GM23248 (cell line): Measurements from ENCODE around the gene CLTB. TPM values are rescaled to one million over a fixed set of nuclear protein-coding genes. Genes with fewer than 3 reads are reported as not detected.
A peak's percentile ranks its signal among the peaks of the same experiment; 100 is the strongest.
"Not testable (repeated sequence)": the region's sequence is repeated elsewhere in the genome, so short reads cannot be mapped to it uniquely, and the experiment has no call there.

Experiments
- DNase-seq: peaks from one replicate; pipeline ENCODE4 v3.0.0-alpha.2; 2015
- H2AFZ ChIP-seq: fragments of 200-600 bp; sonication (generic); 2 replicates; pipeline ENCODE4 v1.6.1; 2016; ENCODE audit warnings: antibody characterized with exemption
- H3F3A ChIP-seq: fragments of 200-600 bp; sonication (generic); 2 replicates; pipeline ENCODE4 v1.6.1; 2016; ENCODE audit warnings: mild to moderate bottlenecking, antibody characterized with exemption, mixed run types; ENCODE audit not compliant: insufficient read depth
- H3K27ac ChIP-seq: fragments of 200-600 bp; sonication (generic); 2 replicates; pipeline ENCODE4 v1.5.1; 2016; ENCODE audit warnings: mild to moderate bottlenecking
- H3K27me3 ChIP-seq: fragments of 200-600 bp; sonication (generic); replicated peaks from 2 replicates; pipeline ENCODE4 v1.6.1; 2016; ENCODE audit warnings: mild to moderate bottlenecking; ENCODE audit not compliant: insufficient read depth
- H3K36me3 ChIP-seq: fragments of 200-600 bp; sonication (generic); 2 replicates; pipeline ENCODE4 v1.6.1; 2016; ENCODE audit warnings: low read depth, mild to moderate bottlenecking
- H3K4me1 ChIP-seq: fragments of 200-600 bp; sonication (generic); 2 replicates; pipeline ENCODE4 v1.6.1; 2016; ENCODE audit warnings: mild to moderate bottlenecking; ENCODE audit not compliant: insufficient read depth
- H3K4me2 ChIP-seq: fragments of 200-600 bp; sonication (generic); one replicate; pipeline ENCODE4 v1.6.1; 2016; ENCODE audit warnings: mild to moderate bottlenecking; ENCODE audit not compliant: unreplicated experiment
- H3K4me3 ChIP-seq: fragments of 200-600 bp; sonication (generic); 2 replicates; pipeline ENCODE4 v1.5.1; 2016; ENCODE audit warnings: mild to moderate bottlenecking
- H3K79me2 ChIP-seq: fragments of 200-600 bp; sonication (generic); 2 replicates; pipeline ENCODE4 v1.6.1; 2016; ENCODE audit warnings: mild to moderate bottlenecking; ENCODE audit not compliant: insufficient read depth
- H3K9ac ChIP-seq: fragments of 200-600 bp; sonication (generic); 2 replicates; pipeline ENCODE4 v1.6.1; 2016; ENCODE audit warnings: mild to moderate bottlenecking
- H3K9me2 ChIP-seq: fragments of 200-600 bp; sonication (generic); 2 replicates; pipeline ENCODE4 v1.6.1; 2016; ENCODE audit warnings: mixed run types, mild to moderate bottlenecking, moderate library complexity; ENCODE audit not compliant: insufficient read depth
- H3K9me3 ChIP-seq: fragments of 200-600 bp; sonication (generic); one replicate; pipeline ENCODE4 v1.6.1; 2017; ENCODE audit warnings: low read depth
- H4K20me1 ChIP-seq: fragments of 200-600 bp; sonication (generic); 2 replicates; pipeline ENCODE4 v1.6.0; 2016; ENCODE audit not compliant: insufficient read depth
- EZH2 ChIP-seq: fragments of 200-600 bp; sonication (generic); IDR thresholded peaks from 2 replicates; pipeline ENCODE4 v1.6.1; 2018; ENCODE audit warnings: antibody characterized with exemption, mild to moderate bottlenecking; ENCODE audit not compliant: insufficient read depth, poor library complexity, severe bottlenecking
- EZH2phosphoT487 ChIP-seq: fragments of 200-600 bp; sonication (generic); IDR thresholded peaks from 2 replicates; pipeline ENCODE4 v1.6.1; 2018; ENCODE audit warnings: antibody characterized with exemption, moderate library complexity, mild to moderate bottlenecking, low read depth; ENCODE audit not compliant: insufficient read depth
- WGBS, 2 experiments: methylation state at CpG; one replicate each; pipeline ENCODE4 v1.1.6; 2015 to 2017; ENCODE audit warnings: low lambda C conversion rate in 2 of 2, low coverage in 1 of 2; ENCODE audit errors: missing lambda C conversion rate in 2 of 2; 5-methylcytosine and 5-hydroxymethylcytosine counted together
- in situ Hi-C: fragments of 300-500 bp; cut with MboI; formaldehyde crosslinking; loops from 2 replicates; pipeline ENCODE4 v1.15.0; 2020
- polyA plus RNA-seq: library from polyadenylated mRNA; unstranded; fragments of >200 nt; fragmentation: Nextera tagmentation; extraction: Ambion mirVana; gene quantifications from 2 replicates; pipeline ENCODE4 v1.2.1, GENCODE V29; 2016
- total RNA-seq: library from RNA; depleted of rRNA; stranded (reverse); fragments of >200 nt; shearing (Covaris generic); gene quantifications from 2 replicates; pipeline ENCODE4 v1.2.3, GENCODE V29; 2014

The CLTB gene
- total and polyA plus RNA-seq, 2 experiments from 2014 or later: 128 to 130 TPM

DNA sequence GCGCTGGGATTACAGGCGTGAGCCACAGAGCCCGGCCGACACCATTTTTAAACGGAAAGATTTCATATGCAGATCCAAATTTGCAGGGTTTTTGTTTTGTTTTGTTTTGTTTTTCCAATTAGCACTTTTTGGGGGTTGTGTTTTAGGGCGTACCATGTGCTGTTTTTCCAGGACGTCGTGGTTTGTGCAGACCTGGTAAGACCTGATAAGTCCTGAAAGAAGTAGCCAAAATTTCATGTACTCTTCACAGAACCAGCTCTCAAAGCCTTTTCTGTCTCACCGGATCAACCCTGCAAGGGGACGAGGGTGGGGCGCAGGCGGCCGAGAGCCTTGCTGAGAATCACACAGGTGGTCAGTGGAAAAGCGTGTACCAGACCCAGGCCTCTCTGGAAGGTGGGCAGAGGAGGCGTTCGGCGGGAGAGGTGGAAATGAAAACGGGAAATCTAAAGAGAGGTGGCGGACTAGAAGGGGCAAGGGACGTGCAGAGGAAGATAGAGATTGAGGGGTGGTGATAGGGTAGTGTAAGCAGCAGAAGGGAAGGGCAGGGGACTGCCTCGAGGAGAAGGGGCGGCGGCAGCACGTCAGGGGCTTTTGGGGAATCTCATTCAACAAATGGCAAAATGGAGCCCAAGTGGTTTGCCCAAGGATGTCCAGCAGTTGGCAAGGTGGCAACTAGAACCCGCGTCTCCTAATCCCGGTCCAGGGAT lies 30.7 kb upstream of the CLTB start:
- TF ChIP-seq EZH2 (no peak), EZH2phosphoT487 (no peak)
- H3F3A ChIP-seq: peaks cover 8% of the 10 kb centered on the region
- peaks cover 3% of the 10 kb centered on the region; the same call in 1 of the 2 replicates for H4K20me1 ChIP-seq
- WGBS, 2 experiments: 12 to 14% methylated on average over 27 of the region's 27 CpGs
- no peaks in the 10 kb centered on the region for H3K9me2 ChIP-seq
- H3K9me3 ChIP-seq: no peaks in the 10 kb centered on the region
- peaks cover 18% of the 10 kb centered on the region for H3K4me1 ChIP-seq
- peak overlapping the region; percentile 91 for H2AFZ ChIP-seq
- H3K4me2 ChIP-seq: peak overlapping the region; percentile 96
- in situ Hi-C loops: no loop called here
- H3K27ac ChIP-seq: peak overlapping the region; percentile 76
- H3K4me3 ChIP-seq: peak overlapping the region; percentile 98
- no peaks in the 10 kb centered on the region for H3K27me3 ChIP-seq
- H3K36me3 ChIP-seq: no peaks in the 10 kb centered on the region
- peak; percentile 28 for DNase-seq
- peak overlapping the region; percentile 99 for H3K9ac ChIP-seq
- H3K79me2 ChIP-seq: peaks cover 37% of the 10 kb centered on the region

DNA sequence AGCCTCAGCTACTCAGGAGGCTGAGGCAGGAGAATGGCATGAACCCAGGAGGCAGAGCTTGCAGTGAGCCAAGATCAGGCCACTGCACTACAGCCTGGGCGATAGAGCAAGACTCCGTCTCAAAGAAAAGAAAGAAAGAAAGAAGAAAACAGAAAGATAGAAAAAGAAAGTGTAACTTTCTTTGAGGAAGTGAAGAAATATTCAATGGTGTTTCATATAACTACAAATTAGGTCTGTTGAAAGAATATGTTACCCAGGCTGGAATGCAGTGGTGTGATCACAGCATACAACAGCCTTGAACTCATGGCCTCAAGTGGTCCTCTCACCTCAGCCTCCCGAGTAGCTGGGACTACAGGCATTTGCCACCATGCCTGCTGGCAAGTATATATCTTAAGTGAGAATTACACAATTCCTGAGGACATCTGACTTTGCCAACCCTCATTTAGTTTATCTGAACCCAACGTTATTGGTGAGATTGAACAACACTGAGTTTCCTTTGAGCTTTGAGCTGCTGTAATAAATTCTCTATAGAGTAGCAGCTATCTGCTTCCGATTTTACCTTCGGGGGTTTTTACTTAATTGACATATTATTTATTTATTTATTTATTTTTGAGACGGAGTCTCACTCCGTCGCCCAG lies 29.8 kb upstream of the CLTB start:
- 88 to 91% methylated on average over 9 of the region's 9 CpGs for WGBS, 2 experiments
- Histone ChIP-seq H3K4me3 (no peak overlapping the region), H3K4me1 (peaks cover 18% of the 10 kb centered on the region), H3K27ac (no peak overlapping the region), H3K79me2 (peaks cover 29% of the 10 kb centered on the region), H2AFZ (no peak overlapping the region), H3K9ac (no peak overlapping the region), H4K20me1 (peaks cover 3% of the 10 kb centered on the region; the same call in 1 of the 2 replicates), H3K4me2 (no peak overlapping the region), H3K36me3 (no peaks in the 10 kb centered on the region), H3K9me2 (no peaks in the 10 kb centered on the region), H3F3A (peaks cover 8% of the 10 kb centered on the region), H3K9me3 (no peaks in the 10 kb centered on the region), H3K27me3 (no peaks in the 10 kb centered on the region)
- TF ChIP-seq EZH2 (no peak), EZH2phosphoT487 (no peak)
- no peak for DNase-seq
- in situ Hi-C loops: no loop called here

DNA sequence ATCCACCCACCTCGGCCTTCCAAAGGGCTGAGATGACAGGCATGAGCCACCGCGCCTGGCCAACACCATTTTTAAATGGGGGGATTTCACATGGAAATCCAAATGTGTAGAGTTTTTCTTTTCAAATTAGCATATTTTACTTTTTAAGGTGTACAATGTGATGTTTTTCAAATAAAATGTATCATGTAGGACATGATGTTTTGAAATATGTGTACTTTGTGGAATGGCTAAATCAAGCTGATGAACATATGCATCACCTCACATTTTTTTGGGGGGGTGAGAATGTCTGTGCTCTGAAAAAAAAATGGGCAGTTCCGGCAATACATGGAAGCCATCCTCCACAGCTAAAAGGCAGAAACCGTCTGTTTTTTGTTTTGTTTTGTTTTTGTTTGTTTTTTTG lies 28.4 kb upstream of the CLTB start:
- Histone ChIP-seq H3K4me2 (no peak overlapping the region), H3K9me3 (no peaks in the 10 kb centered on the region), H2AFZ (no peak overlapping the region), H3K9ac (no peak overlapping the region), H3K79me2 (peaks cover 15% of the 10 kb centered on the region), H3K27ac (no peak overlapping the region), H3F3A (peaks cover 8% of the 10 kb centered on the region), H3K4me3 (no peak overlapping the region), H3K27me3 (no peaks in the 10 kb centered on the region), H4K20me1 (no peaks in the 10 kb centered on the region), H3K4me1 (peaks cover 14% of the 10 kb centered on the region), H3K9me2 (no peaks in the 10 kb centered on the region), H3K36me3 (no peaks in the 10 kb centered on the region)
- in situ Hi-C loops: no loop called here
- WGBS, 2 experiments: 85 to 88% methylated on average over 5 of the region's 5 CpGs
- DNase-seq: no peak
- TF ChIP-seq EZH2phosphoT487: no peak
- no peak for TF ChIP-seq EZH2

DNA sequence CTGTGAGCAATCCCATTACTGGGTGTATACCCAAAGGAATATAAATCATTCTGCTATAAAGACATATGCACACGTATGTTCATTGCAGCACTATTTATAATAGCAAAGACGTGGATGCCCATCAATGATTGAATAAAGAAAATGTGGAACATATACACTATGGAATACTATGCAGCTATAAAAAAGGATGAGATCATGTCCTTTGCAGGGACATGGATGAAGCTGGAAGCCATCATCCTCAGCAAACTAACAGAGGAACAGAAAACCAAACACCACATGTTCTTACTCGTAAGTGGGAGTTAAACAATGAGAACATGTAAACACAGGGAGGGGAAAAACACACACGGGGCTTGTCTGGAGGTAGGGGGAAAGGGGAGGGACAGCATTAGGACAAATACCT lies 26.6 kb upstream of the CLTB start:
- H3K4me3 ChIP-seq, H3F3A ChIP-seq, in situ Hi-C loops, H3K27me3 ChIP-seq, H2AFZ ChIP-seq, H3K9me2 ChIP-seq, H3K9me3 ChIP-seq, H4K20me1 ChIP-seq, H3K9ac ChIP-seq, H3K36me3 ChIP-seq, H3K4me2 ChIP-seq, H3K79me2 ChIP-seq, DNase-seq, H3K27ac ChIP-seq, H3K4me1 ChIP-seq: not testable (repeated sequence)
- whole genome bisulfite sequencing, 2 experiments: 75 to 83% methylated on average over 4 of the region's 4 CpGs
